Caco-2 (cell line): ENCODE measurements around the gene ENTR1. TPM values are rescaled to one million over a fixed set of nuclear protein-coding genes. Genes with fewer than 3 reads are reported as not detected.

Experiments
- BruUV-seq: library from RNA; stranded (reverse); fragments of 400-500 nt; replicated peaks from 2 replicates; lab custom pipeline; 2021; lab: Mats Ljungman, UMichigan
- CTCF ChIA-PET: fragments of 300-600 bp; sonication (Branson Sonifier 250); formaldehyde crosslinking; loops from one replicate; lab custom pipeline; 2022; ENCODE audit warnings: antibody characterized with exemption; lab: Charles Lee
- POLR2A ChIA-PET: fragments of 300-600 bp; sonication (Branson Sonifier 250); formaldehyde crosslinking; loops from one replicate; lab custom pipeline; 2022; ENCODE audit warnings: antibody characterized with exemption; lab: Charles Lee
- DNase-seq, 2 experiments: peaks; one replicate each; pipeline versions ENCODE4 v3.0.0 to v3.0.0-alpha.2; 2020 to 2022
- H3K27me3 ChIP-seq: replicated peaks from 2 replicates; pipeline ENCODE4 v1.6.0; 2011; ENCODE audit warnings: low read length; ENCODE audit not compliant: control insufficient read depth, insufficient read depth
- H3K36me3 ChIP-seq: 2 replicates; pipeline ENCODE4 v1.5.1; 2011; ENCODE audit warnings: low read length; ENCODE audit not compliant: control insufficient read depth, insufficient read depth
- H3K4me1 ChIP-seq: fragments of 250-450 bp; sonication (Bioruptor Pico); 2 replicates; pipeline ENCODE4 v1.5.1; 2020; ENCODE audit warnings: mild to moderate bottlenecking
- H3K4me3 ChIP-seq: 2 replicates; pipeline ENCODE4 v1.5.1; 2011; ENCODE audit warnings: low read depth, mild to moderate bottlenecking, control low read depth, low read length
- H3K9me3 ChIP-seq: fragments of 250-450 bp; sonication (Bioruptor Pico); 2 replicates; pipeline ENCODE4 v1.5.1; 2020; ENCODE audit warnings: mild to moderate bottlenecking, moderate library complexity
- H3K27ac Mint-ChIP-seq: one replicate; pipeline ENCODE4 v1.8.0; 2022; ENCODE audit warnings: mixed read lengths; ENCODE audit not compliant: unreplicated experiment
- H3K27me3 Mint-ChIP-seq: one replicate; pipeline ENCODE4 v1.8.0; 2022; ENCODE audit warnings: mixed read lengths; ENCODE audit not compliant: insufficient read depth, unreplicated experiment
- H3K36me3 Mint-ChIP-seq: one replicate; pipeline ENCODE4 v1.8.0; 2022; ENCODE audit warnings: mild to moderate bottlenecking, mixed read lengths; ENCODE audit not compliant: insufficient read depth, unreplicated experiment
- H3K4me1 Mint-ChIP-seq: one replicate; pipeline ENCODE4 v1.8.0; 2022; ENCODE audit warnings: low read depth, mixed read lengths; ENCODE audit not compliant: unreplicated experiment
- H3K4me3 Mint-ChIP-seq: one replicate; pipeline ENCODE4 v1.8.0; 2022; ENCODE audit warnings: mild to moderate bottlenecking, moderate library complexity, mixed read lengths; ENCODE audit not compliant: unreplicated experiment
- H3K9me3 Mint-ChIP-seq: one replicate; pipeline ENCODE4 v1.8.0; 2022; ENCODE audit warnings: mixed read lengths; ENCODE audit not compliant: unreplicated experiment
- intact Hi-C: fragments of 100-400 bp; cut with micrococcal nuclease; formaldehyde crosslinking; loops from one replicate; pipeline ENCODE4 v1.10.0; 2022; ENCODE audit not compliant: unreplicated experiment
- total RNA-seq: library from RNA; stranded (reverse); gene quantifications from 2 replicates; pipeline ENCODE4 v1.2.3, GENCODE V29; 2022
- TF ChIP-seq, protein P1 (sequence below), 2 experiments: fragments of 200-600 bp in 1 of 2; IDR thresholded peaks; 1 replicate in 1 of 2; 2 replicates in 1 of 2; pipeline versions ENCODE4 v1.5.1 to v1.8.0; 2011 to 2022; ENCODE audit warnings: antibody characterized with exemption in 1 of 2, control low read depth in 1 of 2, inconsistent platforms in 1 of 2, low read depth in 1 of 2, low read length in 1 of 2, mild to moderate bottlenecking in 1 of 2, moderate library complexity in 1 of 2; ENCODE audit not compliant: insufficient read depth in 1 of 2, severe bottlenecking in 1 of 2, unreplicated experiment in 1 of 2

ENTR1 gene
- total RNA-seq, 1 experiment from 2014 or later, result 85.2 TPM

DNA sequence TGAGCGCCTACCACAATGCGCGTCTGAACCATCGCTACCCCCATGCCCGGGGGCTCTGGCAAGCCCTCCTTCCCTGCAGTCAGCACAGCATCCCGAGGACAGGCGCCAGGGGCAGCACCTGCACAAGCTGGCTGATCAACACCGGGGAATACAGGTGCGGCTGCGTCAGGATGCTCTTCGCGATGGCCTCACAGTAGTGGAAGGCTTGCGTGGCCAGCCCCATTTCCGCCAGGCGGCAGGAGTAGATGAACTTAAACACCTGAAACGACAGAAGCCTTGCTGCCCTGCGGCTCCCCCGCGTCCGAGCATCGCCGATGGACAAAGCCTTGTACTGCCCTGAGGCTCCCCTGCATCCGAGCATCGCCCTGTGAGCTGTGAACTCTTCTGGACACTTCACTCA, 46.9 kb upstream of the ENTR1 start:
- intact Hi-C loops, result no loop called here
- DNase-seq, result no peak
- Histone ChIP-seq H3K27me3 (no peaks in the 10 kb centered on the region), H3K4me1 (no peaks in the 10 kb centered on the region), H3K4me3 (no peak overlapping the region), H3K36me3 (peaks cover 3% of the 10 kb centered on the region), H3K9me3 (no peaks in the 10 kb centered on the region)
- H3K27ac Mint-ChIP-seq, result no peak overlapping the region
- TF ChIP-seq, protein P1, sequence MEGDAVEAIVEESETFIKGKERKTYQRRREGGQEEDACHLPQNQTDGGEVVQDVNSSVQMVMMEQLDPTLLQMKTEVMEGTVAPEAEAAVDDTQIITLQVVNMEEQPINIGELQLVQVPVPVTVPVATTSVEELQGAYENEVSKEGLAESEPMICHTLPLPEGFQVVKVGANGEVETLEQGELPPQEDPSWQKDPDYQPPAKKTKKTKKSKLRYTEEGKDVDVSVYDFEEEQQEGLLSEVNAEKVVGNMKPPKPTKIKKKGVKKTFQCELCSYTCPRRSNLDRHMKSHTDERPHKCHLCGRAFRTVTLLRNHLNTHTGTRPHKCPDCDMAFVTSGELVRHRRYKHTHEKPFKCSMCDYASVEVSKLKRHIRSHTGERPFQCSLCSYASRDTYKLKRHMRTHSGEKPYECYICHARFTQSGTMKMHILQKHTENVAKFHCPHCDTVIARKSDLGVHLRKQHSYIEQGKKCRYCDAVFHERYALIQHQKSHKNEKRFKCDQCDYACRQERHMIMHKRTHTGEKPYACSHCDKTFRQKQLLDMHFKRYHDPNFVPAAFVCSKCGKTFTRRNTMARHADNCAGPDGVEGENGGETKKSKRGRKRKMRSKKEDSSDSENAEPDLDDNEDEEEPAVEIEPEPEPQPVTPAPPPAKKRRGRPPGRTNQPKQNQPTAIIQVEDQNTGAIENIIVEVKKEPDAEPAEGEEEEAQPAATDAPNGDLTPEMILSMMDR (IDR thresholded peaks at IDR 0.05; ENCODE audit: insufficient read depth in 1 of 2, low read depth in 1 of 2, low read length in 1 of 2, severe bottlenecking in 1 of 2, unreplicated experiment in 1 of 2), result no peak
- peaks cover 96% of the 10 kb centered on the region for H3K36me3 Mint-ChIP-seq
- ChIA-PET CTCF (interaction anchor here (0.5 kb wide), 1 partner anchor 33 kb away, joined by 10 read pairs; no protein-coding TSS in a partner anchor), POLR2A (no interaction called here)
- H3K9me3 Mint-ChIP-seq, result no peaks in the 10 kb centered on the region
- no peaks in the 10 kb centered on the region for H3K4me1 Mint-ChIP-seq
- no peak overlapping the region for H3K4me3 Mint-ChIP-seq
- no TSS peak for BruUV-seq
- H3K27me3 Mint-ChIP-seq, result no peaks in the 10 kb centered on the region

DNA sequence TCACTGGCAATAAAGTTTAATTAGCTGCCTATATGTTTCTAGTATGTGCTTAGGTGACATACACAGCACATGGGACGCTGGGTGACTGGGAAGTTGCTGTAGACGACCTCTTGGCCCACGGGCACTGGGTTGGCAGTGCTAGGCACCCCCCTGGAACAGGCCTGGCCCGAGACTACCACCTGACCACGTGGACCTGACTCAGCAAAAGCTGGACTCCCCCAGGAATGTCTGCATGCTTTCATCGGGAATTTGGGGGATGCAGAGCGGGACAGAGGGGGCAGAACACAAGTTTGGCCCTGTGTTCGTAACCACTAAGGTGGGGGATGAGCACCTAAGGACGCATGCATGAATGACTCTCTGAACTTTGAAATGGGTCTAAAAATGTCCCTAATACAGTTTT, 45.8 kb upstream of the ENTR1 start:
- POLR2A ChIA-PET, result no interaction called here
- CTCF ChIA-PET, result no interaction called here

DNA sequence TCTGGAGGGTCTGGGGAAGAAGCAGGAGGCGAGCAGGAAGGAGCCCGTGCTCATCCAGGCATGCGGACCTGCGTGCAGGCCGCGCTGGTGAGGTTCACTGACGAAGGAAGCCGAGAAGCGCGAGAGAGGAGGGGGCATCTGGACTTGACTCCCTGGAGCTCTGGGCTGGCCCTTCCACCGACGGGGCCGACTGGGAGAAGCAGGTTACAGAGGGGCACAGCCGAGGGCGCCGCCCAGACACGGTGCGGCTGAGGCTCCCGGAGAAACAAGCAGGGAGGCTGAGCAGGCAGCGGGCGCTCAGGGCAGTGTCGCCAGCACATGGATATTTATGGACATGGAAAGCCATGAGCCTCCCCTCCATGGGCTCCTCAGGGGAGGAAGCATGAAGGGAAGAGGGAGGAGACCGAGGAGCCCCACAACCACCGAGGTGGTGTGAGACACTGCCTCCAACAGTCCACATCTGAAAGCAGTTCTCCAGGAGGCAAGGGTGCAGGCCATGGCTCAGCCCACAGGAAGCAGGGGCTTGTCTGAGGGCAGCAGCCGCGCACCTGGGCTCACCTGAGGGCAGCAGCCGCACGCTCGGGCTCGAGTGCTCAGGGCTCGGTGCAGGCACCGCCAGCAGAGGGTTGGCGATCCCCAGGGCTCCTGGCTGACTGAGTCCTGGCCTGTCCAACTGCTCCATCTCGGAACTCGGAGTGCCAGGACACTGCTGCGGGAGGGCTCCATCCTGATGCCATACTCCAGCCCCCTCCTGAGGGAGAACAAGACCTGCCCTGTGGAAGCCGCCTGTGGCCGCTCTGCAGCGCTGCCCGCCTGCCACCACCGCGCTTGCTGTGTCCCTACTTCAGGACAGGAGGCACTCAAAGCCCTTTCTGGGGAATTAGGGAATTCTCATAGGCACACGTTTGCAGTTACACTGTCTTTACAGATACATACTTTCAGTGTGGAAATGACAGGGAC, 44.9 kb upstream of the ENTR1 start:
- Histone ChIP-seq H3K36me3 (peaks cover 5% of the 10 kb centered on the region), H3K4me1 (no peaks in the 10 kb centered on the region), H3K9me3 (no peaks in the 10 kb centered on the region), H3K4me3 (no peak overlapping the region), H3K27me3 (no peaks in the 10 kb centered on the region)
- H3K27me3 Mint-ChIP-seq, result no peaks in the 10 kb centered on the region
- TF ChIP-seq, protein P1 (IDR thresholded peaks at IDR 0.05; ENCODE audit: insufficient read depth in 1 of 2, low read depth in 1 of 2, low read length in 1 of 2, severe bottlenecking in 1 of 2, unreplicated experiment in 1 of 2), result no peak
- intact Hi-C loops, result no loop called here
- ChIA-PET POLR2A (no interaction called here), CTCF (no interaction called here)
- H3K27ac Mint-ChIP-seq, result peak overlapping the region; percentile 41
- BruUV-seq, result no TSS peak
- peaks cover 96% of the 10 kb centered on the region for H3K36me3 Mint-ChIP-seq
- DNase-seq, result no peak
- H3K4me1 Mint-ChIP-seq, result no peaks in the 10 kb centered on the region
- H3K9me3 Mint-ChIP-seq, result no peaks in the 10 kb centered on the region
- no peak overlapping the region for H3K4me3 Mint-ChIP-seq

More for the DNA sequence above, 45.8 kb upstream of the ENTR1 start:
- no peaks in the 10 kb centered on the region for H3K27me3 Mint-ChIP-seq
- Histone ChIP-seq H3K4me1 (no peaks in the 10 kb centered on the region), H3K4me3 (no peak overlapping the region), H3K27me3 (no peaks in the 10 kb centered on the region), H3K9me3 (no peaks in the 10 kb centered on the region), H3K36me3 (peaks cover 3% of the 10 kb centered on the region)
- peaks cover 96% of the 10 kb centered on the region for H3K36me3 Mint-ChIP-seq
- H3K9me3 Mint-ChIP-seq, result no peaks in the 10 kb centered on the region
- BruUV-seq, result no TSS peak
- intact Hi-C loops, result no loop called here
- TF ChIP-seq, protein P1 (IDR thresholded peaks at IDR 0.05; ENCODE audit: insufficient read depth in 1 of 2, low read depth in 1 of 2, low read length in 1 of 2, severe bottlenecking in 1 of 2, unreplicated experiment in 1 of 2), result no peak
- H3K4me1 Mint-ChIP-seq, result no peaks in the 10 kb centered on the region
- no peak overlapping the region for H3K27ac Mint-ChIP-seq
- no peak for DNase-seq
- no peak overlapping the region for H3K4me3 Mint-ChIP-seq
